ENCODE measurements around the gene TINAG.

The TINAG gene

GRCh38 chr6:54289426-54289825 is 18.8 kb upstream of the TINAG start:
- Histone ChIP-seq H3K27me3 (ENCODE audit: insufficient read depth, insufficient read length) (no peaks in the 10 kb centered on the region), H3K36me3 (ENCODE audit: insufficient read depth, insufficient read length, low read length) (no peaks in the 10 kb centered on the region), H3K9ac (ENCODE audit: insufficient read length, low read depth) (no peak overlapping the region), H3K4me3 (ENCODE audit: insufficient read length, low read depth) (no peak overlapping the region), H3K4me1 (ENCODE audit: insufficient read depth, insufficient read length) (no peaks in the 10 kb centered on the region), H3K9me3 (ENCODE audit: insufficient read depth, low read length) (no peaks in the 10 kb centered on the region)
- DNase-seq (ENCODE audit: low read depth, low spot score) = no peak
- TF ChIP-seq SUZ12 (IDR thresholded peaks at IDR 0.05; ENCODE audit: extremely low read depth, insufficient read depth, insufficient read length) (no peak), ZNF274 (IDR thresholded peaks at IDR 0.05; ENCODE audit: low read depth, low read length) (no peak), YY1 (IDR thresholded peaks at IDR 0.05; ENCODE audit: insufficient read depth, insufficient read length) (no peak)

- H3K36me3 ChIP-seq (ENCODE audit: insufficient read depth, insufficient read length, low read length) = no peaks in the 10 kb centered on the region
- no peak for DNase-seq (ENCODE audit: low read depth, low spot score)
- H3K9me3 ChIP-seq (ENCODE audit: insufficient read depth, low read length) = no peaks in the 10 kb centered on the region
- no peak overlapping the region for H3K9ac ChIP-seq (ENCODE audit: insufficient read length, low read depth)
- H3K4me3 ChIP-seq (ENCODE audit: insufficient read length, low read depth) = no peak overlapping the region
- no peaks in the 10 kb centered on the region for H3K4me1 ChIP-seq (ENCODE audit: insufficient read depth, insufficient read length)
- TF ChIP-seq YY1 (IDR thresholded peaks at IDR 0.05; ENCODE audit: insufficient read depth, insufficient read length) (no peak), ZNF274 (IDR thresholded peaks at IDR 0.05; ENCODE audit: low read depth, low read length) (no peak), SUZ12 (IDR thresholded peaks at IDR 0.05; ENCODE audit: extremely low read depth, insufficient read depth, insufficient read length) (no peak)
- H3K27me3 ChIP-seq (ENCODE audit: insufficient read depth, insufficient read length) = no peaks in the 10 kb centered on the region
Measured at GRCh38 chr6:54291146-54291545, 17.1 kb upstream of the TINAG start.

GRCh38 chr6:54291738-54292137 is 16.5 kb upstream of the TINAG start:
- Histone ChIP-seq H3K9me3 (ENCODE audit: insufficient read depth, low read length) (no peaks in the 10 kb centered on the region), H3K4me3 (ENCODE audit: insufficient read length, low read depth) (no peak overlapping the region), H3K27me3 (ENCODE audit: insufficient read depth, insufficient read length) (no peaks in the 10 kb centered on the region), H3K36me3 (ENCODE audit: insufficient read depth, insufficient read length, low read length) (no peaks in the 10 kb centered on the region), H3K4me1 (ENCODE audit: insufficient read depth, insufficient read length) (no peaks in the 10 kb centered on the region), H3K9ac (ENCODE audit: insufficient read length, low read depth) (no peak overlapping the region)
- no peak for DNase-seq (ENCODE audit: low read depth, low spot score)
- TF ChIP-seq SUZ12 (IDR thresholded peaks at IDR 0.05; ENCODE audit: extremely low read depth, insufficient read depth, insufficient read length) (no peak), ZNF274 (IDR thresholded peaks at IDR 0.05; ENCODE audit: low read depth, low read length) (no peak), YY1 (IDR thresholded peaks at IDR 0.05; ENCODE audit: insufficient read depth, insufficient read length) (no peak)

- no peaks in the 10 kb centered on the region for H3K4me1 ChIP-seq (ENCODE audit: insufficient read depth, insufficient read length)
- no peak overlapping the region for H3K4me3 ChIP-seq (ENCODE audit: insufficient read length, low read depth)
- H3K27me3 ChIP-seq (ENCODE audit: insufficient read depth, insufficient read length) = no peaks in the 10 kb centered on the region
- no peaks in the 10 kb centered on the region for H3K36me3 ChIP-seq (ENCODE audit: insufficient read depth, insufficient read length, low read length)
- H3K9me3 ChIP-seq (ENCODE audit: insufficient read depth, low read length) = no peaks in the 10 kb centered on the region
- no peak for DNase-seq (ENCODE audit: low read depth, low spot score)
- no peak overlapping the region for H3K9ac ChIP-seq (ENCODE audit: insufficient read length, low read depth)
- TF ChIP-seq SUZ12 (IDR thresholded peaks at IDR 0.05; ENCODE audit: extremely low read depth, insufficient read depth, insufficient read length) = no peak
- TF ChIP-seq YY1 (IDR thresholded peaks at IDR 0.05; ENCODE audit: insufficient read depth, insufficient read length) = no peak
- TF ChIP-seq ZNF274 (IDR thresholded peaks at IDR 0.05; ENCODE audit: low read depth, low read length) = no peak
Measured at GRCh38 chr6:54294965-54295532, 13.2 kb upstream of the TINAG start.

- H3K9ac ChIP-seq (ENCODE audit: insufficient read length, low read depth) = no peak overlapping the region
- no peaks in the 10 kb centered on the region for H3K9me3 ChIP-seq (ENCODE audit: insufficient read depth, low read length)
- H3K27me3 ChIP-seq (ENCODE audit: insufficient read depth, insufficient read length) = no peaks in the 10 kb centered on the region
- no peaks in the 10 kb centered on the region for H3K36me3 ChIP-seq (ENCODE audit: insufficient read depth, insufficient read length, low read length)
- TF ChIP-seq ZNF274 (IDR thresholded peaks at IDR 0.05; ENCODE audit: low read depth, low read length) (no peak), SUZ12 (IDR thresholded peaks at IDR 0.05; ENCODE audit: extremely low read depth, insufficient read depth, insufficient read length) (no peak), YY1 (IDR thresholded peaks at IDR 0.05; ENCODE audit: insufficient read depth, insufficient read length) (no peak)
- no peak overlapping the region for H3K4me3 ChIP-seq (ENCODE audit: insufficient read length, low read depth)
- no peak for DNase-seq (ENCODE audit: low read depth, low spot score)
- H3K4me1 ChIP-seq (ENCODE audit: insufficient read depth, insufficient read length) = no peaks in the 10 kb centered on the region
Measured at GRCh38 chr6:54299542-54300269, 8.5 kb upstream of the TINAG start.

- no peaks in the 10 kb centered on the region for H3K27me3 ChIP-seq (ENCODE audit: insufficient read depth, insufficient read length)
- no peak for DNase-seq (ENCODE audit: low read depth, low spot score)
- TF ChIP-seq YY1 (IDR thresholded peaks at IDR 0.05; ENCODE audit: insufficient read depth, insufficient read length) (no peak), ZNF274 (IDR thresholded peaks at IDR 0.05; ENCODE audit: low read depth, low read length) (no peak)
Measured at GRCh38 chr6:54301770-54302169, 6.5 kb upstream of the TINAG start.

GRCh38 chr6:54307439-54307910 is 766 bp upstream of the TINAG start:
- Histone ChIP-seq H3K27me3 (ENCODE audit: insufficient read depth, insufficient read length) (no peaks in the 10 kb centered on the region), H3K36me3 (ENCODE audit: insufficient read depth, insufficient read length, low read length) (no peaks in the 10 kb centered on the region), H3K4me1 (ENCODE audit: insufficient read depth, insufficient read length) (no peaks in the 10 kb centered on the region), H3K9me3 (ENCODE audit: insufficient read depth, low read length) (no peaks in the 10 kb centered on the region), H3K4me3 (ENCODE audit: insufficient read length, low read depth) (no peak overlapping the region), H3K9ac (ENCODE audit: insufficient read length, low read depth) (no peak overlapping the region)
- TF ChIP-seq SUZ12 (IDR thresholded peaks at IDR 0.05; ENCODE audit: extremely low read depth, insufficient read depth, insufficient read length) (no peak), ZNF274 (IDR thresholded peaks at IDR 0.05; ENCODE audit: low read depth, low read length) (no peak), YY1 (IDR thresholded peaks at IDR 0.05; ENCODE audit: insufficient read depth, insufficient read length) (no peak)
- DNase-seq (ENCODE audit: low read depth, low spot score) = no peak

More at GRCh38 chr6:54301770-54302169, 6.5 kb upstream of the TINAG start:
- no peaks in the 10 kb centered on the region for H3K4me1 ChIP-seq (ENCODE audit: insufficient read depth, insufficient read length)
- H3K9me3 ChIP-seq (ENCODE audit: insufficient read depth, low read length) = no peaks in the 10 kb centered on the region
- no peak overlapping the region for H3K4me3 ChIP-seq (ENCODE audit: insufficient read length, low read depth)
- no peaks in the 10 kb centered on the region for H3K36me3 ChIP-seq (ENCODE audit: insufficient read depth, insufficient read length, low read length)
- H3K9ac ChIP-seq (ENCODE audit: insufficient read length, low read depth) = no peak overlapping the region
